RPMI8226 (cell line): Measurements from ENCODE around the gene SDR42E2.
"Not testable (repeated sequence)": the region's sequence is repeated elsewhere in the genome, so short reads cannot be mapped to it uniquely, and the experiment has no call there.

Experiments
- DNase-seq: peaks from one replicate; pipeline ENCODE4 v3.0.0-alpha.2; 2015

The SDR42E2 gene

GRCh38 chr16:22216191-22216831, 54.0 kb downstream of the SDR42E2 start:
- no peak for DNase-seq

- DNase-seq, result not testable (repeated sequence)
Observed at GRCh38 chr16:22216832-22217225, 54.5 kb downstream of the SDR42E2 start.

- DNase-seq, result no peak
Observed at GRCh38 chr16:22217890-22218730, 55.8 kb downstream of the SDR42E2 start.

GRCh38 chr16:22219389-22220068, 57.2 kb downstream of the SDR42E2 start:
- no peak for DNase-seq

- no peak for DNase-seq
Observed at GRCh38 chr16:22220069-22220440, 57.7 kb downstream of the SDR42E2 start.

GRCh38 chr16:22220714-22221113, 58.4 kb downstream of the SDR42E2 start:
- no peak for DNase-seq

- no peak for DNase-seq
Observed at GRCh38 chr16:22222006-22222405, 59.7 kb downstream of the SDR42E2 start.

GRCh38 chr16:22222998-22223397, 60.7 kb downstream of the SDR42E2 start:
- no peak for DNase-seq

GRCh38 chr16:22225060-22225459, 62.8 kb downstream of the SDR42E2 start:
- no peak for DNase-seq

GRCh38 chr16:22229889-22230288, 67.6 kb downstream of the SDR42E2 start:
- no peak for DNase-seq

GRCh38 chr16:22232277-22233036, 70.2 kb downstream of the SDR42E2 start:
- DNase-seq, result no peak

- no peak for DNase-seq
Observed at GRCh38 chr16:22233037-22233372, 70.7 kb downstream of the SDR42E2 start.

- DNase-seq, result no peak
Observed at GRCh38 chr16:22235839-22236745, 73.8 kb downstream of the SDR42E2 start.

- no peak for DNase-seq
Observed at GRCh38 chr16:22239131-22239805, 77.0 kb downstream of the SDR42E2 start.

GRCh38 chr16:22240023-22240710, 77.9 kb downstream of the SDR42E2 start:
- DNase-seq, result no peak
